Stimulated activated naive CD8-positive, alpha-beta T cell treated with anti-CD3 and anti-CD28 coated beads, Interleukin-15, Interleukin-2, amounts not matched to agents 100 ng/mL and 50 ng/mL, for 24 hours (primary cell): ENCODE results near the gene PDHB.

ENCODE experiments used
- H3K27ac Mint-ChIP-seq: one replicate; pipeline ENCODE4 v1.8.0; 2021; ENCODE audit warnings: mild to moderate bottlenecking, mixed read lengths
- H3K27me3 Mint-ChIP-seq: one replicate; pipeline ENCODE4 v1.8.0; 2021; ENCODE audit warnings: mixed read lengths
- H3K36me3 Mint-ChIP-seq: one replicate; pipeline ENCODE4 v1.8.0; 2021; ENCODE audit warnings: low read depth, mixed read lengths
- H3K4me1 Mint-ChIP-seq: one replicate; pipeline ENCODE4 v1.8.0; 2021; ENCODE audit warnings: low read depth, mixed read lengths
- H3K4me3 Mint-ChIP-seq: one replicate; pipeline ENCODE4 v1.8.0; 2021; ENCODE audit warnings: mild to moderate bottlenecking, mixed read lengths
- H3K9me3 Mint-ChIP-seq: one replicate; pipeline ENCODE4 v1.8.0; 2021; ENCODE audit warnings: mixed read lengths

PDHB gene

DNA sequence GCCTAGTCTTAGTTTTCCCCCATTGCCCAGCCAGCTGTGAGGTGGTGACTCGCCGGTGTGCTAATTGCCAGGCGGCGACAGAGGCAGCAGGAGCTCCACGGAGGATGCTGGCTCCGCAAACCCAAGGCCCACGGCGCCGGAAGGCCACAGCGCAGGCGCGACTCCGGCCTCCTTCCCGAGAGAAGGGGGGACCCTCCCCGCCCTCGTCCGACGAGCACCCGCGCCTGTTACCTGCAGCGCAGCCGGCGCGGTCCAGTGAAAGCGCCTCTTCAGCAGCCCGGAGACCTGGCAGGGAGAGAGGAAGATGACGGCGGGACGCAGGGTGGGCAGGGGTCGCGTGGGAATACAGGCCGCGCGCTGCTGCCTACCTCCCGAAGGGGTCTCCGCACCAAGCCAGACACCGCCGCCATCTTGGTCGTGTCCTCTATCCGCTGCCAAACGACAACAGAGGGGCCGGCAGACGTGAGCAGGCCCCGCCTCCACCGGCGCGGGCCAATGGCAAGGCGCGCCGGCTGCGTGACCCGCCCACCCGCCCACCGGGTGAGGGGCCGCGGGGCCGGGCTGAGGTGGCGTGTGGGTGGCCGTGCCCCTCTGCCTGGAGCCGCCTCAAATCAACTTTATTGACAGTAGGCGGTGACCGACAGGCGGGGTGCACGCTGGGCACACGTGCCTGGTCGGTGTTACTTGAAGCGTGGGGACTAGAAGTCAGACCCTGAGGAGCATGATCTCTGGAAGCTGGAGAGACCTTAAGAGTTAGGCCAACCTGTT, at the start of gene PDHB:
Gene PDHB, minus strand, starts transcription at position 433 of the 768 bp plus-strand sequence. Its CDS starts 23 bp downstream, at position 410.
- no peaks in the 10 kb centered on the region for H3K9me3 Mint-ChIP-seq
- H3K4me3 Mint-ChIP-seq = peak within 1 kb of the TSS; percentile 95
- H3K36me3 Mint-ChIP-seq = peaks cover 22% of the 10 kb centered on the region
- H3K27ac Mint-ChIP-seq = peak within 1 kb of the TSS; percentile 89
- no peaks in the 10 kb centered on the region for H3K27me3 Mint-ChIP-seq
- H3K4me1 Mint-ChIP-seq = peaks cover 26% of the 10 kb centered on the region

GRCh38 chr3:58482917-58483636, 49.4 kb upstream of the PDHB start:
- peaks cover 9% of the 10 kb centered on the region for H3K4me1 Mint-ChIP-seq
- no peaks in the 10 kb centered on the region for H3K9me3 Mint-ChIP-seq
- no peak overlapping the region for H3K27ac Mint-ChIP-seq

DNA sequence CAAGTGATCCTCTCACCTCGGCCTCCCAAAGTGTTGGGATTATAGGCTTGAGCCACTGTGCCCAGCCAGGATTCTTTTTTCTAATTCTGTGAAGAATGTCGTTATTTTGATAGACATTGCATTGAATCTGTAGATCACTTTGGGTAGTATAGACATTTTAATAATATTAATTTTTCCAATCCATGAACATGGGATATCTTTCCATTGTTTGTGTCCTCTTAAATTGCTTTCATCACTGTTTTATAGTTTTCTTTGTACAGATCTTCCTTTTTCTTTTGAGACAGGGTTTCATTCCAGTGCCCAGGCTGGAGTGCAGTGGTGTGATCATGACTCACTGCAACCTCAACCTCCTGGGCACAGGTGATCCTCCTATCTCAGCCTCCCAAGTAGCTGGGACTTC, 46.7 kb upstream of the PDHB start:
- Mint-ChIP-seq H3K4me1 (peaks cover 7% of the 10 kb centered on the region), H3K9me3 (no peaks in the 10 kb centered on the region), H3K27ac (no peak overlapping the region)

More at GRCh38 chr3:58482917-58483636, 49.4 kb upstream of the PDHB start:
- Mint-ChIP-seq H3K27me3 (peaks cover 11% of the 10 kb centered on the region), H3K4me3 (no peak overlapping the region), H3K36me3 (no peaks in the 10 kb centered on the region)

GRCh38 chr3:58478781-58479180, 45.1 kb upstream of the PDHB start:
- no peaks in the 10 kb centered on the region for H3K27me3 Mint-ChIP-seq
- no peaks in the 10 kb centered on the region for H3K36me3 Mint-ChIP-seq
- H3K9me3 Mint-ChIP-seq = no peaks in the 10 kb centered on the region
- peaks cover 17% of the 10 kb centered on the region for H3K4me1 Mint-ChIP-seq
- no peak overlapping the region for H3K4me3 Mint-ChIP-seq
- no peak overlapping the region for H3K27ac Mint-ChIP-seq

More for the DNA sequence above, 46.7 kb upstream of the PDHB start:
- Mint-ChIP-seq H3K36me3 (no peaks in the 10 kb centered on the region), H3K4me3 (no peak overlapping the region), H3K27me3 (peaks cover 6% of the 10 kb centered on the region)

DNA sequence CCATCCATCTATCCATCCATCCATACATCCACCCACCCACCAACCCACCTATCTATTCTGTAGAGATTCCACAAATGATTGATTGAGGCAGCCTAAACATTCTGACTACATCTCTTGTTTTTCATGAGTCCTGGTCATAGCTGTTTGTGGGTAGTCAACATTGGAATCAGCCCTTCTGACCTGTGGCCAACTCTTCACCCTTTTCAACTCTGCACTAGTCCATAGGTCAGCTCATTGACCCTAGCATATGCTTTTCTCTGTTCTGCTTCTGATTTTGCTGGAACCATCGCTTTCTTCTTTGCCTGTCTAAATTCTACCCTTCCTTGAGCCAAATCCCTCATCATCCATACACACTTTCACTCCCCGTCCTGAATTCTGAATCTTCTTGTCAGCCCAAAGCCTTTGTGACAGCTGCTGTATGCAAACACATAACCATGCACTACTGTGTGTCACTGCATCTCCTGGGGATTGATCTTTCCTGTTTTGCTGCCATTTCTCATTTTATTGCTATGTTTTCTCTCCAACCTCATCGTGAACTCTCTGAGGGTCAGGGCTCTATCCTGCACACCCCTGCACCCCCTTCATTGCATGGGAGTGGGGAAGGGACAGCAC, 41.4 kb upstream of the PDHB start:
- H3K36me3 Mint-ChIP-seq = no peaks in the 10 kb centered on the region
- H3K27me3 Mint-ChIP-seq = peaks cover 7% of the 10 kb centered on the region
- no peak overlapping the region for H3K27ac Mint-ChIP-seq
- H3K4me3 Mint-ChIP-seq = no peak overlapping the region
- peaks cover 36% of the 10 kb centered on the region for H3K4me1 Mint-ChIP-seq
- H3K9me3 Mint-ChIP-seq = no peaks in the 10 kb centered on the region

GRCh38 chr3:58474348-58474911, 40.8 kb upstream of the PDHB start:
- peaks cover 7% of the 10 kb centered on the region for H3K27me3 Mint-ChIP-seq
- H3K27ac Mint-ChIP-seq = no peak overlapping the region

DNA sequence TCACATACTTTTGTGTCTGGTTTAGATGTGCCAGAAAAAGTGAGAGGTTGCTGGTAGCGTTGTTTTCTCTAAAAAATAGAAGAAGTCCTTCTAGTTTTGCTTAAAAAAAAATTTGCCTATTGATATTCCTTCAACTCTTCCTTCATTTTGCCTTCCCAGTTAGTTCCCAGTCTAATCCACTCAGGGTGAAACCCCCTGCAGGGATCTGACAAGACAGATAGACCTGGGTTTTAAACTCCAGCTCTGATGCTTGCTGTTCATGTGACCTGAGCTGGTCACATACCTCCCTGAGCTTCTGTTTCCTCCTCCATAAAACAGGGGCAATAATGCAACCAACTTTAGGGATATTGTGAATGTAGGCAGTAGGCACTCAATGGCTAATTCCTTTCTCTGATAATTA, 39.6 kb upstream of the PDHB start:
- no peak overlapping the region for H3K27ac Mint-ChIP-seq

More at GRCh38 chr3:58474348-58474911, 40.8 kb upstream of the PDHB start:
- peaks cover 39% of the 10 kb centered on the region for H3K4me1 Mint-ChIP-seq
- H3K4me3 Mint-ChIP-seq = no peak overlapping the region
- H3K36me3 Mint-ChIP-seq = no peaks in the 10 kb centered on the region
- no peaks in the 10 kb centered on the region for H3K9me3 Mint-ChIP-seq

DNA sequence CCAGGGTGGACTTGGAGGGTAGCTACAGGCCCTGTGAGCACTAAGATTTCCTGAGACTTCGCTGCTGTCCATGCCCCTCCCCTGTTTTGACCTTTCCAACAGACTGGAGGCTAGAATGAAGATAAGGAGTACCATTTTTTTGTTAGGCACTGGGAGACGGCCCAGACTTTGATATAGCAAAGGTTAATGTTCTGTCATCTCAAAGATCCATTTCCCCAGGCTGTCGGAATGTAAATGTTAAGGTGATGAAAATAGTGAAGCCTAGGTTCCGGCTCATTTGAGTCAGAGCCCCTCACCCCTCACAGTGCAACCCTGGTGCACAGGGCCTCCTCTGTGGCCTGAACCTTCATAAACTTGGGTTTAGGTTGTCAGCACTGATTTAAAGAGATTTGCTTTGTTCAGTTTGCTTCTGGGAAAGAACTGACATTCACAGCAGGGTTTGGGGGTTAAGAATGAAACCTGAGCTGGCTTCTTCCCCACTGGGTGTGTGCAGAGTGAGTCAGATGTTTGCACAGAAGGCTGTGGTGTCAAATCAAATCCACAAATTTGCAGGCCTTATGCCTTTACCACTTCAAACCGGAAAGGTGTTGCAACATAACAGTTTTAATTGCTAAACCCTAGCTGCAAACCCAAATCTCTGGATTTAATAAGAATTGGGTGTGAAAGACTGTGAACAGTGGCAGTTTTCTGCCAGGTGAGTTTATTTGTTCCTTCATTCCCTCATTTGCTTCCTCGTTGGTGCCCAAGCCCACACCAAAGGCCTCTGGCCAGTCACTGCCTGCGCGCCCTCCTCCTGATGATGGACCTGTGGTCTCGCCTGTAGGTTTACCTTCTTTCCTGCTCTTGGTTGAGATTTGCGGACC, 37.6 kb upstream of the PDHB start:
- peak overlapping the region; percentile 40 for H3K27ac Mint-ChIP-seq
- no peaks in the 10 kb centered on the region for H3K36me3 Mint-ChIP-seq
- H3K4me1 Mint-ChIP-seq = peaks cover 39% of the 10 kb centered on the region
- peaks cover 11% of the 10 kb centered on the region for H3K27me3 Mint-ChIP-seq
- no peak overlapping the region for H3K4me3 Mint-ChIP-seq
- no peaks in the 10 kb centered on the region for H3K9me3 Mint-ChIP-seq

More for the DNA sequence above, 39.6 kb upstream of the PDHB start:
- Mint-ChIP-seq H3K4me3 (no peak overlapping the region), H3K27me3 (peaks cover 7% of the 10 kb centered on the region), H3K36me3 (no peaks in the 10 kb centered on the region), H3K4me1 (peaks cover 39% of the 10 kb centered on the region), H3K9me3 (no peaks in the 10 kb centered on the region)

DNA sequence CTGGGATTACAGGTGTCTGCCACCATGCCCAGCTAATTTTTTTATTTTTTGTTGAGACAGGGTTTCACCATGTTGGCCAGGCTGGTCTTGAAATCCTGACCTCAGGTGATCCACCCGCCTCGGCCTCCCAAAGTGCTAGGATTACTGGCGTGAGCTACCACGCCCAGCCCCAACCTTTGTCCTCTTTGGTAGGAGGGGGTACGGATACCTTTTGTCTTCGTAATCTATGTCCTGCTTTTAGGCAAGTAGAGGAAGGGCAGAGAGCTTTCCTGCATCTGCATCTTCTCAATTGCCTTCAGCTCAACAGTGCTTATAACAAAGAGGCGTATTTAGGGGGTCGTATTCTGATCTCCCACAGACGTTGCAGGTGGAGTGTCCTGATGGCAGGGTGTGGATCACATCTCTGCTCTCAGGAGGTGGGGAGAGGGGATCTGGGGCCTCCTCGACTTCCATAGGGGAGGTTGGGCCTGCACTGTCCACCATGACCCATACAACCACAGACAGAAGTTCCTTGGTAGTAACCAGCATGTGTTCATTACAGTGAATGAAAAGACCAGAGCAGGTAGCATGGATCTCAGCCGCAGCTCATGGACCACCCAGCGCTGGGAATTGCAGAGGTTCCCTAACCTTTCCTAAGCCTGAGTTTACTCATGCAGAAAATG, 36.9 kb upstream of the PDHB start:
- Mint-ChIP-seq H3K36me3 (no peaks in the 10 kb centered on the region), H3K9me3 (no peaks in the 10 kb centered on the region), H3K4me3 (no peak overlapping the region), H3K27me3 (peaks cover 11% of the 10 kb centered on the region), H3K27ac (no peak overlapping the region), H3K4me1 (peaks cover 39% of the 10 kb centered on the region)

GRCh38 chr3:58469096-58469495, 35.5 kb upstream of the PDHB start:
- peaks cover 35% of the 10 kb centered on the region for H3K4me1 Mint-ChIP-seq
- no peaks in the 10 kb centered on the region for H3K9me3 Mint-ChIP-seq
- H3K4me3 Mint-ChIP-seq = no peak overlapping the region
- no peaks in the 10 kb centered on the region for H3K36me3 Mint-ChIP-seq
- H3K27me3 Mint-ChIP-seq = peaks cover 11% of the 10 kb centered on the region
- H3K27ac Mint-ChIP-seq = no peak overlapping the region

- H3K9me3 Mint-ChIP-seq = no peaks in the 10 kb centered on the region
- peaks cover 37% of the 10 kb centered on the region for H3K4me1 Mint-ChIP-seq
- no peaks in the 10 kb centered on the region for H3K36me3 Mint-ChIP-seq
- H3K27ac Mint-ChIP-seq = no peak overlapping the region
- no peak overlapping the region for H3K4me3 Mint-ChIP-seq
- peaks cover 4% of the 10 kb centered on the region for H3K27me3 Mint-ChIP-seq
Measured at GRCh38 chr3:58466899-58467563, 33.4 kb upstream of the PDHB start.

GRCh38 chr3:58464866-58465265, 31.2 kb upstream of the PDHB start:
- Mint-ChIP-seq H3K4me1 (peaks cover 18% of the 10 kb centered on the region), H3K9me3 (no peaks in the 10 kb centered on the region), H3K27me3 (peaks cover 4% of the 10 kb centered on the region), H3K36me3 (no peaks in the 10 kb centered on the region), H3K27ac (no peak overlapping the region), H3K4me3 (no peak overlapping the region)

- Mint-ChIP-seq H3K27ac (peak overlapping the region; percentile 59), H3K9me3 (no peaks in the 10 kb centered on the region), H3K36me3 (no peaks in the 10 kb centered on the region)
Measured at GRCh38 chr3:58463942-58464271, 30.3 kb upstream of the PDHB start.

More at GRCh38 chr3:58463942-58464271, 30.3 kb upstream of the PDHB start:
- peaks cover 16% of the 10 kb centered on the region for H3K4me1 Mint-ChIP-seq
- peaks cover 4% of the 10 kb centered on the region for H3K27me3 Mint-ChIP-seq
- peak overlapping the region; percentile 41 for H3K4me3 Mint-ChIP-seq
